Skeletal muscle tissue (tissue), 4 donors: ENCODE data around the gene CFAP43. TPM values are rescaled to one million over a fixed set of nuclear protein-coding genes. Genes with fewer than 3 reads are reported as not detected.

Source experiments
- H3K27ac ChIP-seq: one replicate; pipeline ENCODE4 v1.7.0; 2013; ENCODE audit warnings: mild to moderate bottlenecking, low read depth, low read length, inconsistent platforms
- H3K27me3 ChIP-seq, 3 donors: one replicate each; pipeline ENCODE4 v1.7.0; 2013; ENCODE audit warnings: low read length in 3 of 3; ENCODE audit not compliant: control insufficient read depth in 3 of 3, insufficient read depth in 3 of 3
- H3K36me3 ChIP-seq, 3 donors: one replicate each; pipeline ENCODE4 v1.7.0; 2013; ENCODE audit warnings: low read length in 3 of 3; ENCODE audit not compliant: control insufficient read depth in 3 of 3, insufficient read depth in 3 of 3
- H3K4me1 ChIP-seq, 3 donors: one replicate each; pipeline ENCODE4 v1.7.0; 2013; ENCODE audit warnings: low read length in 3 of 3, mild to moderate bottlenecking in 3 of 3; ENCODE audit not compliant: control insufficient read depth in 3 of 3, insufficient read depth in 3 of 3
- H3K4me3 ChIP-seq, 3 donors: one replicate each; pipeline ENCODE4 v1.7.0; 2013; ENCODE audit warnings: low read length in 3 of 3
- H3K9ac ChIP-seq, 3 donors: one replicate each; pipeline ENCODE4 v1.7.0; 2013; ENCODE audit warnings: low read length in 3 of 3, mild to moderate bottlenecking in 3 of 3, moderate library complexity in 2 of 3, low read depth in 1 of 3
- H3K9me3 ChIP-seq, 3 donors: one replicate each; pipeline ENCODE4 v1.7.0; 2013; ENCODE audit warnings: low read length in 3 of 3; ENCODE audit not compliant: control insufficient read depth in 3 of 3
- total RNA-seq: library from RNA; depleted of rRNA; stranded (reverse); fragments of >200 nt; gene quantifications from one replicate; pipeline ENCODE4 v1.2.3, GENCODE V29; 2014
- donor health status: Osteomylitis.

Gene CFAP43
- total RNA-seq, 1 donor from 2014 or later, result 2.1 TPM

DNA sequence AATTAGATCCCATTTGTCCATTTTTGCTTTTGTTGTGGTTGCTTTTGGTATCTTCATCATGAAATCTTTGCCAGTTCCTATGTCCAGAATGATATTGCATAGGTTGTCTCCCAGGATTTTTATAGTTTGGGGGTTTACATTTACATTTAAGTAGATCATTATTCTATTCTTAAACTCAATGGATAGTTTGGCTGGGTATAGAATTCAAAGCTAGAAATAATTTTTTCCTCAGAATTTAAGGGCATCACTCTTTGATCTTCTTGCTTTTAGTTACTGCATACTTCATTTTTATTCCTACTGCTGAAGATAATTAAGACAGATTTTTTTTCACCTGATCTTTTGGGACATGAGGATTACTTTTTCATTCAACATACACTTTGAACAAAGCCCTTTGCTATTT lies 80.4 kb downstream of the CFAP43 start:
- no peaks in the 10 kb centered on the region for H3K4me1 ChIP-seq

GRCh38 chr10:104150139-104150538 lies 82.0 kb downstream of the CFAP43 start:
- no peaks in the 10 kb centered on the region for H3K4me1 ChIP-seq
- no peak overlapping the region for H3K9ac ChIP-seq
- peaks cover 0 to under 1% (median 0%) of the 10 kb centered on the region in 3 donors for H3K27me3 ChIP-seq
- no peaks in the 10 kb centered on the region for H3K36me3 ChIP-seq
- no peak overlapping the region for H3K4me3 ChIP-seq
- H3K9me3 ChIP-seq, result peaks cover 2 to 8% (median 6%) of the 10 kb centered on the region in 3 donors
- no peak overlapping the region for H3K27ac ChIP-seq

More for the DNA sequence above, 80.4 kb downstream of the CFAP43 start:
- Histone ChIP-seq H3K9ac (no peak overlapping the region), H3K36me3 (no peaks in the 10 kb centered on the region), H3K27ac (no peak overlapping the region), H3K4me3 (no peak overlapping the region), H3K9me3 (peaks cover 2 to 8% (median 6%) of the 10 kb centered on the region in 3 donors), H3K27me3 (peaks cover 0 to 7% (median 0%) of the 10 kb centered on the region in 3 donors)

DNA sequence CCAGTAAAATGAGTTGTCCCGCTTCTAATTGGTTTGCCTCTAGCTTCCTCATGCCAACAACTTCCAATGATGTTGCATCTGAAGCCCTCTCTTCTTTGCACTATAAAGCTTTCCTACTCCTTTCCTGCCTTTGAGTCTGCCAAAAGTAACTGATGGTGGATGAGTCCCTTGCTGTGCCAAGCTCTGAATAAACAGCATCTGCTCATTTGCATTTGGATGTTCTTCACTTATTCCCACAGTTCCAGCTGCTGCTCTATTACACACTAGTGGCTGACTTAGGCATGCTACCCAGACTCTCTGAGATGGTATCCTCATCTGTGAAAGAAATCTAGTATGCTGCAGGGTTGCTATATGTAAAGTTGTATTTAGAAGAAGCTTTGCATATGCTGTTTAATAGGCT lies 85.3 kb downstream of the CFAP43 start:
- H3K4me1 ChIP-seq, result no peaks in the 10 kb centered on the region
- H3K9me3 ChIP-seq, result peaks cover 0 to 2% (median 0%) of the 10 kb centered on the region in 3 donors
- no peaks in the 10 kb centered on the region for H3K27me3 ChIP-seq
- H3K27ac ChIP-seq, result no peak overlapping the region
- no peak overlapping the region for H3K9ac ChIP-seq
- no peaks in the 10 kb centered on the region for H3K36me3 ChIP-seq
- H3K4me3 ChIP-seq, result no peak overlapping the region

GRCh38 chr10:104144931-104145330 lies 87.2 kb downstream of the CFAP43 start:
- Histone ChIP-seq H3K36me3 (no peaks in the 10 kb centered on the region), H3K27me3 (no peaks in the 10 kb centered on the region), H3K4me3 (no peak overlapping the region), H3K9ac (no peak overlapping the region), H3K4me1 (no peaks in the 10 kb centered on the region), H3K27ac (no peak overlapping the region), H3K9me3 (no peaks in the 10 kb centered on the region)

- Histone ChIP-seq H3K9me3 (no peaks in the 10 kb centered on the region), H3K4me3 (no peak overlapping the region), H3K9ac (no peak overlapping the region), H3K4me1 (no peaks in the 10 kb centered on the region), H3K27ac (no peak overlapping the region), H3K36me3 (no peaks in the 10 kb centered on the region), H3K27me3 (no peaks in the 10 kb centered on the region)
These were observed 88.3 kb downstream of the CFAP43 start for GRCh38 chr10:104143829-104144228.

DNA sequence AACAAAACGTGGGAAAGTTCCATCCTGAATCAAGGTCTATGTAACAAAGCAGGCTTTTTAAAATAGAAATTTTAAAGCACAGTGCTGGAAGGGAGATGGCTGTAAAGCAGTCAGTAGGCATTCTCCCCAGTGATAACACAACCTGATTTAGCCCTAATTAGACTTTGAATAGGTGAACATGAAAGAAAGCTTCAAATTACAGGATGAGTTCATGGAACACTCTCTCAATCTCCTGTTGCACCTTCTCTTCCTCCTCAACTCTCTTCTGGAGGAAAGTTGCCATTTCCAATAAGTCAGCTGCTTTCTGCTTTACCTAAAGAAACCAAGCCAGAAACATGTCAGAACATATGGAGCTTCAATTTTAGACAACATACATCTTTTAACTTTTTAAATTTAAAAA lies 90.1 kb downstream of the CFAP43 start:
- Histone ChIP-seq H3K4me1 (no peaks in the 10 kb centered on the region), H3K9me3 (no peaks in the 10 kb centered on the region), H3K9ac (no peak overlapping the region), H3K36me3 (no peaks in the 10 kb centered on the region), H3K4me3 (no peak overlapping the region), H3K27ac (no peak overlapping the region), H3K27me3 (no peaks in the 10 kb centered on the region)

DNA sequence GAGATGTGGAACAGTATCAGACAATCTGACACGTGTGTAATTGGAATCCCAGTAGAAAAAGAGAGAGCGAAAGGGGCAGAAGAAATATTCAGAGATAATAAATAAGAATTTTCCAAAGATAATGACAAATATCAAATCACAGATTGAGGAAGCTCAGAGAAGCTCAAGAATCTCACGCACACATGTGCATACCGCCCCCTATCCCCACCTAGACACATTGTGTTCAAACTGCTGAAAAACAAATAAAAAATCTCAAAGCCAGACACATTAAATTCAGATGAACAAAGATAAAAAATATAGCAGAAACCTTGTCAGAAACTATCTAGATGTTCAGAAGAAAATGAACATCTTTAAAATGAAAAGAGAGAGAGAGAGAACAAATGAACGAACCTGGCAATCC lies 92.9 kb downstream of the CFAP43 start:
- Histone ChIP-seq H3K9me3 (no peaks in the 10 kb centered on the region), H3K27ac (no peak overlapping the region), H3K36me3 (no peaks in the 10 kb centered on the region), H3K9ac (no peak overlapping the region), H3K4me1 (no peaks in the 10 kb centered on the region), H3K27me3 (no peaks in the 10 kb centered on the region), H3K4me3 (no peak overlapping the region)

DNA sequence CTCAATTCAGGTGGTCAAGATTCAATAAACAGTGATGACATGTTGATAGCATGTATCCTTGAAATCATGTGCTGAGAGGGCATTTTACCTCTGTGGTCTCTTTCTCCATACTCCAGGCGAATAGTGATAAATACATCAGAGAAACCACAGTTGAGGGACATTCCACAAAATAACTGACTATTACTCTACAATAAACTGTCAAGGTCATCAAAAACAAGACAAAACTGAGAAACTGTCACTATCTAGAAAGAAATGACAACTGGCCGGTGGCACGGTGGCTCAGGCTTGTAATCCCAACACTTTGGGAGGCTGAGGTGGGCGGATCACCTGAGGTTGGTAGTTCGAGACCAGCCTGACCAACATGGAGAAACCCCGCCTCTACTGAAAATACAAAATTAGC lies 94.0 kb downstream of the CFAP43 start:
- H3K9ac ChIP-seq, result no peak overlapping the region
- H3K36me3 ChIP-seq, result no peaks in the 10 kb centered on the region
- H3K4me1 ChIP-seq, result no peaks in the 10 kb centered on the region
- no peak overlapping the region for H3K4me3 ChIP-seq
- H3K27me3 ChIP-seq, result no peaks in the 10 kb centered on the region
- H3K27ac ChIP-seq, result no peak overlapping the region
- no peaks in the 10 kb centered on the region for H3K9me3 ChIP-seq

- Histone ChIP-seq H3K27me3 (no peaks in the 10 kb centered on the region), H3K9me3 (no peaks in the 10 kb centered on the region), H3K27ac (no peak overlapping the region), H3K4me3 (no peak overlapping the region), H3K36me3 (no peaks in the 10 kb centered on the region), H3K4me1 (no peaks in the 10 kb centered on the region), H3K9ac (no peak overlapping the region)
These were observed 102.1 kb downstream of the CFAP43 start for GRCh38 chr10:104130041-104130440.

GRCh38 chr10:104128214-104128613 lies 104.0 kb downstream of the CFAP43 start:
- H3K36me3 ChIP-seq, result no peaks in the 10 kb centered on the region
- H3K27me3 ChIP-seq, result no peaks in the 10 kb centered on the region
- H3K9ac ChIP-seq, result no peak overlapping the region
- H3K9me3 ChIP-seq, result no peaks in the 10 kb centered on the region
- H3K27ac ChIP-seq, result no peak overlapping the region
- no peak overlapping the region for H3K4me3 ChIP-seq
- H3K4me1 ChIP-seq, result no peaks in the 10 kb centered on the region

DNA sequence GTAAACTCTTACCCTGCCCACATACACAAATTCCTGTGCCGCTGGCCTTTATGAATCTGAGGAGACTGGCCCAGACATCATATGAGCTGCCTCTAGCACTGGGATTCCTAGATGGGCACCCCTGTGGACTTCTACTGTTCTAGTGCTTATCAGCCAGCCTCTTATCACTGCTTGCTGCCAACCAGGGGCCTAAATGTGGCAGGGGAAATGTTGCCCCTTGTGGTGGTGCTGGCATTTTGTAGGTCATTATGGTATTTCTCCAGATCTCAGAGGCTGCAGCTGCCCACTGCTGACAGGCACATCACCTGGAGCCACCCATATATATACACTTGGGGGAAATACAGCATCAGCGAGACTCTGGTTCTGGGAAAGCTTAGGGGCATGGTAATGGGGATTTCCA lies 104.8 kb downstream of the CFAP43 start:
- H3K36me3 ChIP-seq, result no peaks in the 10 kb centered on the region
- peaks cover 0 to 3% (median 3%) of the 10 kb centered on the region in 3 donors for H3K4me1 ChIP-seq
- no peak overlapping the region for H3K27ac ChIP-seq
- no peak overlapping the region for H3K4me3 ChIP-seq
- H3K9me3 ChIP-seq, result no peaks in the 10 kb centered on the region
- no peak overlapping the region for H3K9ac ChIP-seq
- no peaks in the 10 kb centered on the region for H3K27me3 ChIP-seq
